GM18868 (cell line): ENCODE results near the gene ZNF423.
"Not testable (repeated sequence)": the region's sequence is repeated elsewhere in the genome, so short reads cannot be mapped to it uniquely, and the experiment has no call there.

Experiments
- ATAC-seq: cut with Tn5 transposase; IDR thresholded peaks from one replicate; pipeline ENCODE4 v1.9.1; 2021; ENCODE audit warnings: mild to moderate bottlenecking, moderate library complexity; ENCODE audit not compliant: unreplicated experiment

ZNF423 gene

GRCh38 chr16:49701065-49701685 is 154.7 kb downstream of the ZNF423 start:
- no peak for ATAC-seq

DNA sequence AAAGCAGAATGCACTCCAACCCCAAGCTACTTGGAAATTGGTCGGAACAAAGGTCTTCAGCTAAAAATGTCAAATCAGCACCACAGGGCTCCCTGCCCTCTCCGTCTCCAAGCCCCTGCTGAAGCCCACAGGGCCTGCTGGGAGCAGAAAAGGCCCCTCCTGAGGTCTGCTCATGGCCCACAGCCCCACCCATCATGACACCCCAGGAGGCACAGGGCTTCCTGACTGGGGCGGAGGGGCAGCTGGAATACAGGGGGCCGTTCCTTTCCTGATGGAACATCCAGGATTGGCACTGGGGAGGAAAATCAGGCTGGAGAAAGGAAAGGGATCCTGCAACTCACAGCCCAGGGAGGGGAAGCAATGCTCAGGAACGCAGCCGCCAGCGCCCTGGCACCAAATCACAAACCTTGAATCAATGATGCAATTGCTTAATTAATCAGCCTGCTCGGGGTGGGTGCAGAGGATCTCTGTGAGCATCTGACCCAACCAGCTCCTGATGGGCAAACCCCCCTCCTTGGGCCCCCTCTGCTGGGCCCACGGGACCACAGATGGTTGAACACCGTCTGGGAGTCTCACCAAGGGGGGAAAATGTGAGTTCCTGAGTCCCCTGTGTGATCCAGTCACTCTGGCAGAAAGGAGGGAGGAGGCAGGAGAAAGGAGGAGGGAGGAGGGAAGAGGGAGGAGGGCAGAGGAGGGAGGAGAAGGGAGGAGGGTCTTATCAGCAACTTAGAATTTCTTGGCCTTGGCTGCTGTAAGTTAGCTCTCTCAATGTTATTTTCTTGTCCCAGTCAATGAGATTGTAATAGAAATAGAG is 155.5 kb downstream of the ZNF423 start:
- ATAC-seq: no peak

DNA sequence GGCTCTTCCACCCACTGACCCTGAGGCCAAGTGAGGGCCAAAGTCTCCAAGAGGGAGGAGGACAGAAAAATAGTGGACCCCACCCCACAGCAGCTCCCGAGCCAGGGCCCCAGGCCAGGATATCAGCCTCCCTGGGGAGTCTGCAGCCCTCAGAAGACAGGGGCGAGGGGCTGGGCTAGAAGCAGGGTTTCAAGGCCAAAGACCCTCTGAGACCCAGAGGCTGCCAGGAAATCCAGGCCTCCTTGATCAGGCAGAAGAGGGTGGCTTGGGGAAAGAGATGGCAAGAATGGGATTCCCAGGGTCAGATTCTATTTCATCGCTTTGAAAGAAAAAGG is 156.1 kb downstream of the ZNF423 start:
- no peak for ATAC-seq

GRCh38 chr16:49698931-49699840 is 156.7 kb downstream of the ZNF423 start:
- ATAC-seq: no peak

- no peak for ATAC-seq
Measured at GRCh38 chr16:49698453-49698815, 157.5 kb downstream of the ZNF423 start.

- ATAC-seq: no peak
Measured at GRCh38 chr16:49697631-49698452, 158.1 kb downstream of the ZNF423 start.

DNA sequence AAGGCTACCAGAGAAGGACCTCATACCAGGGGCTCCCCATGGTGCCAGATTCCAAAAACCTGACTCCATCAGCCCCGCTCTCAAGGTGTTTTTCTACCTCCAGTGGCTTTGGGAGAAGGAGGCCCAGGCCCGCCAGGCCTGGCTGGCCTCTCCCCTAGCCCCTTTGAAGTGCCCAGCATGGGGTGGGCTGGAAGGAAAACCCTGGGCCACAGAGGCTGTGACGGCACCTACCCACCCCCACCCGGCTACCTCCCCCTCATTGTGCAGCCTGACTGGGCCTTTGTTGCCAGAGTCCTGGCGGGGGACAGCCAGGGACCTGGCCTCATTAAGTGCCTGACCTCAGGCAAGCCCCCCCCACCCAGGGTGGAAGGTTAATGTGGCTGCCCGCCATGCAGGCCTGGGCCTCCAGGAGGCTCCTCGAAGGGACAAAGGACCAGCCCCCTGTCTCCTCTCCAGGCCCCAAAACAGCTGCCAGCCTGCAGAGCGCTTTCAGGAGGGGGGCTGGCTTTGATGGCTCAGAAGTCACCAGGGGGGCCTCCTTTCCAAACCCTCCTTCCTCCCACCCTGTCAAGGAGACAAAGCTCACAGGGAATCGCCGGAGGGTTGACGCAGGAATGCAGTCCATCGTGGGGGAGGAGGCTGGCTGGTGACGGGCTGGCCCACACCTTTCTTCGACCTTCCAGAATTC is 159.4 kb downstream of the ZNF423 start:
- no peak for ATAC-seq

DNA sequence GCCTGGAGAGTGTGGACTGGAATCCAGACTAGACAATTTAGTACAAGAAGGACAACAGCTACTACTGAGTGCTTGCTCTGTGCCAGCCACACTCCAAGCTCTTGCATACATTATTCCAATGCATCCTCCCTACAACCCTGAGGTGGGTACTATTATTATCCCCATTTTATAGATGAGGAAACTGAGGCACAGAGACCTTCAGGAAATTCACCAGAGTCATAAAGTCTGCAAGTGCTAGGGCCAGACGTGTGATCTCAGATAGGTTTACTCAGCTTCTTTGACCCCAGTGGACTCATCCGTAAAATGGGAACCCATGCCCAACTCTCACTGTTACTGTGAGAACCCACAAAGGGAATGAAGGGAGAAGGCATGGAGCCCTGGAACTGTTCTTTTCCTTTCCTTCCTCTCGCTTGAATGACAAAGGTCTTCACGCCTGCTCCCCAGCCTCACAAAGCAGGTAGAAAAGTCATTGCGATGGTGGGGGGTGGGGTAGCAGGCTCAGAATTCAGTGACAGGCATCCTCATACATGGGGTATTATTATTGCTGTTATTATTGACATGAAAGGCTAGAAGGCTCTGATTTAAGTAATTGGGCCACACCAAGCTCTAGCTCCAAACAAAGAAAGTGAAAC is 160.0 kb downstream of the ZNF423 start:
- no peak for ATAC-seq

- no peak for ATAC-seq
Measured at GRCh38 chr16:49693445-49693844, 162.5 kb downstream of the ZNF423 start.

DNA sequence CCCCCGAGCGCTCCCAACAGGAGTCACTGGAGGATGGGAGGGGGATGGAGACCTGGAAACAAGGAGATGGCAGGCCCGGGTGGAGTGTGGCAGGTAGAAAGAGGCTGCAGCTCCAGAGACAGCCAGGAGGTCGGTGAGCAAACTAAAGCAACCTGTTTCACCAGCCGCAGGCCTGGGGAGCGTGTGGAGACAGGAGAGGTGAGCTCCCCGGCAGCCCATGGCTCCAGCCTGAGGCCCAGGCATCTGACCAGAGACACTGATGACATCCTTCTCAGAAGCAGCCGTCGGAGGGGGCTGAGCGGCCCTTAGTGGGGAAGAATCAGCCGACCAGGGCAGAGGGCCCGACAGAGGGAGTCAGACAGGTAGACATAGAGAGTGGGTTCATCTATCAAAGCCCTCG is 165.1 kb downstream of the ZNF423 start:
- ATAC-seq: no peak

- ATAC-seq: no peak
Measured at GRCh38 chr16:49688036-49688697, 167.7 kb downstream of the ZNF423 start.

- ATAC-seq: no peak
Measured at GRCh38 chr16:49687476-49688002, 168.4 kb downstream of the ZNF423 start.

GRCh38 chr16:49684696-49685095 is 171.2 kb downstream of the ZNF423 start:
- ATAC-seq: no peak

DNA sequence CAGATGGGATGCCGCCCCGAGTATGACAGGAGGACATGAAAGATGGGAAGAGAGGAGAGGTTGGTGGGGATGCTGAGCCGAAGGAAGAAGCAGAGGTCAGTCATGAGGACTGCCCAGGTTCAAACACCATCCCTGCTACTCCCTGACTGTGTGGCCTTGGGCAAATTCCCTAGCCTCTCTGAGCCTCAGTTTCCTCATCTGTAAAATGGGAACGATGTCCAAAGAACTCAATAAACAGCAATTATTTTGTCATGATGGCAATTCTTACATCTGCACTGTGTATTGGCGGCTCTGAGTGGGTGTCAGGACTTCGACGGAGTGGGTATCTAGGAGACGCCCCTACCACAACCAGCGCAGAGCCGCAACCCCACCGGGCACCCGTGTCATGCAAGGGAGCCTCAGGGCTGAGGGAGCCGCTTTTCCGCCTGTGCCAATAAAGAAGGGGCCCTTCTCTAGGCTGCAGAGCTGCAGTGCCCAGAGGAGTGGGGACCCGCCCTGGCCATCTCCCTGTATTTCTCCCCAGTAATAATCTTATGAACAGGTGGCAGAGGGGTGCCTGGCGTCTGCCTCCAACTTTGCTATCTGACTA is 173.2 kb downstream of the ZNF423 start:
- no peak for ATAC-seq

GRCh38 chr16:49681217-49681883 is 174.6 kb downstream of the ZNF423 start:
- no peak for ATAC-seq

DNA sequence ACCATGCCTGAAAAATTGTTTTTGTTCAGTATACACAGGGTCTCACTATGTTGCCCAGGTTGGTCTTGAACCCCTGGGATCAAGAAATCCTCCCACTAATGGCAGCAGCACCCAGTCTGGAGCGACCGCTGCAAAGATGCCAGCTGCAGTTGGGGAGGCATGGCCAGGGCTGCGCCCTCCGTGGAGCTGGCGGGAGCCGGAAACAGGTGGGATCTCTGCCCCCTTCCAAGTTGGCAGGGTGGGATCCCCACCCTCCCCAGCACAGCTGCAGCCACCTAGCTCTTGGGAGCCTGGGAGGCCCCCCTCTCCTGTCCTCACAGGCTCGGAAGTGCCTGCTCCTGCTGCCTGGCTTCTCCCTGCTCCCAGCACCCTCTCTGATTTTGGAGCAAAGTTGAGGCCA is 176.8 kb downstream of the ZNF423 start:
- ATAC-seq: no peak

DNA sequence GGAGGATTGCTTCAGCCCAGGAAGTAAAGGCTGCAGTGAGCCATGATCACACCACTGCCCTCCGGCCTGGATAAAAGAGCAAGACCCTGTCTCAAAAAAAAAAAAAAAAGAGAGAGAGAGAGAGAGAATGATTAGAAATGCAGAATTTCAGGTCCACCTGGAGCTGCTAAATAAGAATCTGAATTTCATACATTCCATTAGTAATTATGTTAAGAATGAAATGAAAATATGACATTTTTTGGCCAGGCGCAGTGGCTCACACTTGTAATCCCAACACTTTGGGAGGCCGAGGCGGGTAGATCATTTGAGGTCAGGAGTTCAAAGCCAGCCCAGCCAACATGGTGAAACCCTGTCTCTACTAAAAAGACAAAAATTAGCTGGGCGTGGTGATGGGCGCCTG is 178.3 kb downstream of the ZNF423 start:
- ATAC-seq: not testable (repeated sequence)

DNA sequence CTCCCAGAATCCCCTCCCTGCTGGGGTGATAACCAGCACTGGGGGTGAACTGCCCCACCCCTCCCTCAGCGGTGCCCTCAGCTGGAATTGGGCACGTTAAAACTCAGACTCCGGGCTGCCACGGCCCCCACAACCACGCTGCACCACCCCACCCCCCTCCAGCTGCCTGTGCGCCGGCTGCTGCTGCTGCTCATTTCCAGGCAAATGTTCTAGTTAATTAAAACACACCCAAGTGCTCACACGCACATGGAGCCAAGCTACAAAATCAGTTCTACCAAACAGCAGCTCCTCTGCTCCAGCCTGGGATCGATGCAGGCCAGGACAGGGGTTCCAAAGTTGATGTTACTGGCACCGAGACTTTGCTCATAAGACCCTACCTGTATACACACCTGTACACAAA is 180.5 kb downstream of the ZNF423 start:
- no peak for ATAC-seq
